Myocyte (in vitro differentiated cells): ENCODE results near the gene NTM. TPM values are rescaled to one million over a fixed set of nuclear protein-coding genes. Genes with fewer than 3 reads are reported as not detected.

Source experiments
- DNase-seq: peaks from one replicate; pipeline ENCODE4 v3.0.0-alpha.2; 2012; ENCODE audit warnings: low read depth
- polyA plus RNA-seq: library from polyadenylated mRNA; unstranded; fragments of >200 nt; gene quantifications from one replicate; pipeline ENCODE4 v1.2.1, GENCODE V29; 2012; ENCODE audit warnings: missing spikeins
- total RNA-seq: library from RNA; depleted of rRNA; stranded (reverse); fragments of >200 nt; gene quantifications from 2 replicates; pipeline ENCODE4 v1.2.3, GENCODE V29; 2014

Gene NTM
- total RNA-seq = 41.5 and 49.2 TPM in 2 replicates
- 425 TPM for polyA plus RNA-seq

DNA sequence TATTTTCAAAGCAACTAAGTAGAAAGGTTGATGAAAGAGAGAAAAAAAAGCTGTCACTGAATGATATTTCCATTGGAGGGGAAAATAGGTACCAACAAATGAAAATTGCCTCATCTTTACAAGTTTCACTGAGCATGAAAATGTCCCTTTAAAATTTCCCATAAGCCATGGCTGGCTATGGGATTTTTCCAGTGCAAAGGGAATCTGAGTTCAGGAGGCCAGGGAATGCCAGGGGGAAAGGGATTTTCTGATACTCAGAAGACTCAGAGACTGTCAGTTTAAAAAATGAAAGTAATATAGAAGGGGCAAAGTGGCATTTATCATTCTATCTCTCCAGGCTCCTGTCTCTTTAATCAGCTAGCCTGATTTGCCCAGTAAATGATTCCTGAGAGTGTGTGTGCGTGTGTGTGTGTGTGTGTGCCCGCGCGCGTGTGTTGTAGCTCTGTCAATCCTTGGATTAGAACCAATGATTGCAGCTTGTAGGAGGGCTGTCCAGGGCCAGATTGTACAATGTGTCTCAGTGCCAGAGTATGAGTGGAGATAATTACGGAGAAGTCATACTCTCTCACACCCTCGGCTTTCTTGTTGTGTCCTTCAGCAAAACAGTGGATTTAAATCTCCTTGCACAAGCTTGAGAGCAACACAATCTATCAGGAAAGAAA lies at the start of gene NTM:
NTM (plus strand) TSS at position 526 of the 662 bp plus-strand sequence.
- peak; percentile 81 for DNase-seq

DNA sequence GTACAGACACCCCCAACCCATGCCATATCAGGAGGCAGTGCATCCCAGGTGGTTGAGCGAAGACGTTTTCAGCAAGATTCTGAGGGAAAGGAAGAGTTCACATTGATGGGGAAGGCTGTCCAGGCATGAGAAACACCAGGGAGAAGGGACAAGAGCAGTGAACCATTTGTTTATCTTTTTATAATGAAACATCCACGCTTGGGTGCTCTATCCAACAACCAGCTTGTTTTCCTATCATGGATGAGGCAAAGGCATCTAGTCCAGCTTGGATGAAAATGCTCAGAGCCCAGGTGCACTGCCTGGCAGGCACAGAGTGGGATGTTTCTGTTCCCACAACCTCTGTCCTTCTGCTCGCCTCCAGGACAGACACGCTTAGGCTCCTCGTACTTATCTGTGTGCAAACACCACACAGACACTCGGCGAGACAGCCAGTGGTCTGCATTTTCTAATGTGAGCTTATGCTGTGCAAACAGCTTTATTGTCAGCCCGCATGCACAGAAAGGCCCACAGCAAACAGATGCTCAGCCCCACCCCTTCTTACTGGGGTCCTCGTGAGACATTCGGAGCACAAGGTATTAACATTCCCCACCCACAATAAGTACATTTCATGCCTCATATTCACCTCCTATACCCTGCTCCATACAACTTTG lies 45.4 kb upstream of the NTM start:
- no peak for DNase-seq

DNA sequence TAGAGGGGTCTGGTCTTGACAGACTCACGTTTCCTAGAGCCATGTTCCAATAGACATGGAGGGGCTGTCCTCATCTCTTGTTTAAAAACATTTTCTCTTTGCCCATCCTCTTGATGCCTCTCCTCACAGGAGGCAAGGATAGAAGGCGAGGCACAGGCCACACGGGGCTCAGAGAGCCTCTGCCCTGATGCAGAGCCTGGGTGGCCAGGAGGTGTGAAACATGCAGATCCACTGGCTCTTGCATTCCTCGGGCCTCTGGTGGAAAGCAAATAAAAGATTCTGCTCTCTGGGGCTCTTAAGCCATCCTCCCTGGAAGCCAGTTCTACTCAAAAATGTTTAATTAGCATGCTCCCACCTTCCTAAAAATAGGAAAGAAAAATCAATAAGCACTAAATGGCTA lies 43.6 kb upstream of the NTM start:
- no peak for DNase-seq

DNA sequence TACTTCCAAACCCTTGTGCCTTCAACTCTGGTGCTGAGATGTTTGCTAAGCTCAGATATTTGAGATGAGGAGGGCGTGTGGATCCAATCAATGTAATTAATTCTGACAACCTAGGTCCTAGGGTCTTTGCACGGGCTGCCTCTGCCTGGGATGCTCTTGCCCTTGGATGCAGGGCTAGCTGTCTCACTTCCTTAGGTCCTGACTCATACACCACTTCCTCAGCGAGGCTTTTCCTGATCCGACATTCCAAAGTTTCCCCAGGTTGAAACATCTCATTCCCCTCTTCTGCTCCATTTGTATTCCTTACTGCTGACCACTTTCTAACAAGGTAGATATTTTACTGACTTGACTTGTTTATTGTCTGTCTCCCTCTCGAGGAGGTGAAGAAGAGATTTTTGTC lies 43.0 kb upstream of the NTM start:
- DNase-seq = no peak

DNA sequence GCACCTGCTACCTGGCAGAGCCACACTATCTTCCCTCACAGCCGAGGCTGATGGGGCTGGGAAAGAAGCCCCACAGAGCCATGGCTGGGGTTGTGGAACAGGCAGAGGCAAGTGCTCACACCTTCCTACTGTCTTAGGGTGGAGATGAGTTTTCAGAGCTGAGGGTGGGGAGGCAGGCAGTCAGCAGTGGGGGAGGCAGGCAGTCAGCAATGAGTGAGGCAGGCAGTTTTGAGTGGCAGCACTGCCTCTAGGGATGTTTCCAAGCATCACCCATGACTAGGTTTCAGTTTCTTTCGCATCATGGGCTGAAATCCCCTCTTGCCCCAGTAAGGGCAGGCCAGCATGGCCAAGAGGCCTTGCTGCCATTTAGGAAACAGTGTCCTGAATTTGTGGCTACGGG lies 41.6 kb upstream of the NTM start:
- no peak for DNase-seq

DNA sequence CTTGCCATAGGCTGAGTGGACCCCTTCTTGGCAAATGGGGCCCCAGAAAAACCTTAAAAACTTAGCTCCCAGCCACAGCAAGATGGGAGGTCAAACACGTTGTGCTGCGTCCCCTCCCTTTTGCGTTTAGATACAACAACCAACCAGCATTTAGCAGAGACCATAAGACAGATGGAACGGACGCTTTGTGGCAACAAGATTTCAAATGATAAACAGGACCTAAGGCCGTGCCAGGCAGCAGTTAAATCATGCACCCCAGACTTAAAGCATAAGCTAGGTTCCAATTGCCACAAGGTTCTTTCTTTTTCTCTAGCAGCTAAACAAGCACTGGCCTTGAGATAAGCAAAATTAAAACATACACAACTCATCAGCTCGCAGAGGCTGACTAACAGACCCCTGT lies 39.4 kb upstream of the NTM start:
- DNase-seq = no peak

DNA sequence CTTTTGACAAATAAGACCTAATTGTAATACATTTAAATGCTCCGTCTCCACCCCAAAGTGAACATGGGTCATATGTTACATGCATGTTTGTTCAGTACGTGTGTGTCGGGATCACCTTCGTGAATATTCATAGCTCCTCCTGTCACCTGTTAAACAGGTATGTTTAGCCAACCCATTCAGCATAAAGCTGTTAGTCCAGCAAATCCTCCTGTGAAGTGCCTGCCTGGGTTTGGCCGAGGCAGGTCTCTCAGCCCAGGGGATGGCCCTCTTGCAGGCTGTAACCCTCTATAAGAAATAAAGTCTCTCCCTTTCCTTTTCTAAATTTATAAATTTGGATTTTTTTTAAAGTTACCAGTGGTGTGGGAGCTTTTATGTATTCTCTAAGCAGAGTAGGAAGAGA lies 38.9 kb upstream of the NTM start:
- no peak for DNase-seq

DNA sequence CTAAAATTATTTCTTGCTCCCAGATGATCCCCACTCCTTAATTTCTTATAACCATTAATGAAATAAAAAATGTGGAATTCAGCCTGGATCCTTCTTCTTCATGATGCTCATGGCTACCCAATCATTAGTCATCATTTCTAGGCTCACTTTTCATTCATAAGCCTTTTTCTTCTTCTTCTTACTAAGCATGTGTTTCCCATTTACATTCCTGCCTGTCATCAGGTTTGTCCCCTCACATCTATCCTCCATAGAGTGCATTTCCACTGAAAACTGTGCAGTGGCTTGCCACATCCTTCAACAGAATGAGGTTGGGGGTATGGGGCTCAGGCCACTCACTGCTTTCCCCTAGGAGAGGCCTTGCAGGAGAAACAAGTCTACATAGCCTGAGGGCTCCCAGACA lies 35.8 kb upstream of the NTM start:
- no peak for DNase-seq

DNA sequence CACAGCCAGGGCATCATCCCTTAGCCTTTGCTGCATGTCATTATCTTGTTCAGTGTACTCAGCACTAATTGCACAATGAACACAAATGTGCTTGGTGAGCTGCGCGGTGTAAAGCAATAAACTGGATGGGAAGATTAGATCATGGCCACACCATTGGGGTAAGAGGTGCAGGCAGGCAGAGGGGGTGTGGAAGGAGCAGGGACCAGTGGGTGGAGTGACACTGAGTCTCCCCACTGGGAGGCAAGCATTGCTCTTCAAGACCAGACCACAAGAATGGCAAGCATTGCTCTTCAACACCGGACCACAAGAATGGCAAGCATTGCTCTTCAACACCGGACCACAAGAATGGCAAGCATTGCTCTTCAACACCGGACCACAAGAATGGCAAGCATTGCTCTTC lies 28.5 kb upstream of the NTM start:
- DNase-seq = peak; percentile 88

DNA sequence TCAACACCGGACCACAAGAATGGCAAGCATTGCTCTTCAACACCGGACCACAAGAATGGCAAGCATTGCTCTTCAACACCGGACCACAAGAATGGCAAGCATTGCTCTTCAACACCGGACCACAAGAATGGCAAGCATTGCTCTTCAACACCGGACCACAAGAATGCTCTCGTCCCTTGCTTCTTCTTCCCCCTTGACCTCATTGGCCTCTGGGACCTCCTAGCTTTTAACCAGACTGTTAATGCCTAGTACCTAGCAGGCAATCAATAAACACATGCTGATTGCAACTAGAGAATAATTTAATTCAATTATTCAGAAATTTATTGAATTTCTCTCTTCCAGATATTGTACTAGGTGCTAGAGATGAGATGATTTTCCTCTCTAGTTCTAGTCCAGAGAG lies 28.0 kb upstream of the NTM start:
- peak; percentile 78 for DNase-seq

DNA sequence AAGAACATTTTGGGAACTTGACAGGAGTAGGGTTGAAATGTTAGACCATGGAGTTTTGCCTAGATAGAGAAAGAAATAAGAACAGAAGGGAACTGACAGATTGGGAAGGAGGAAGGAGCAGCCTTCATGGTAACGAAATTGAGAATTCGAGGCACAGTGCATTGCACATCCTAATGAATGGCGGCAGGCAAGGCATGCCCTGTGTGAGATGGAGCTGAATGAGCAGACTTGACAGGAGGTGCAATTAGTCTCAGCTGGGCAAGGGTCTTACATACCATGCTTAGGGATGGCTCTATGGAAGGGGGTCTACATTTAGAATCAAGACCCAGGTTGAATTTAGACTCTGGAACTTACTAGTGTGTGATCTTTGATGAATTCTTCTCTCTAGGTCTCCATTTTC lies 25.0 kb upstream of the NTM start:
- DNase-seq = no peak

DNA sequence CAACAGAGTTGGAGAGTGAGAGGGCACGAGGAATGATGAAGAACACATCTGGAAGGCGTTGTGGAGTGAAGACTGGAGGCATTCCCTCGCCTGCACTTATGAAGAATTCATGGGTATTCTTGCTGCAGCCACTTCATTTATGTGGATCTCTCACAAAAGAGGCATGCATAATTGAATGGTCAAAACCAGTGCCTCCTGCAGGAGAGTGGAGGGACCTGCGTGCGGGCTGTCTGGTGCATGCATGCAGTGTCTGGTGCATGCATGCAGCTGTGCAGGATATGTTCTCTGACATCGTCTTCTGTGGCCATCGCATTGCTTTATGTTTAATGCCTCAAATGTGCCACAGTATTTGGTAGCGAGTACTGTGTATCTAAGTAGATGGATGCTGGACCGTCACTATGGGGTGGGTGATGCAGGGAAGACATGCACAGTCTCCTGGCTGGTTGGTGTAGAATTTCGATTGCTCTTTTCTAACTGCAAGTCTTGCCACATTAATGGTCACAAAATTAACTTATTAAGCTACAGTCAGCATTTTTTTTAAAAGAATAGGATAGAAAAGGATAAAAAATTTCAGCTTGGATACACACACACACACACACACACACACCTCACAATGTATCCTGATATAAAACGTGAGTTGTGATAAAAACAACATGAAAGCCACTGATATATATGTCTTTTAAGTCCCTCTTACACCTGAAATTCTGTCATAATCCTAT lies 20.9 kb upstream of the NTM start:
- no peak for DNase-seq

DNA sequence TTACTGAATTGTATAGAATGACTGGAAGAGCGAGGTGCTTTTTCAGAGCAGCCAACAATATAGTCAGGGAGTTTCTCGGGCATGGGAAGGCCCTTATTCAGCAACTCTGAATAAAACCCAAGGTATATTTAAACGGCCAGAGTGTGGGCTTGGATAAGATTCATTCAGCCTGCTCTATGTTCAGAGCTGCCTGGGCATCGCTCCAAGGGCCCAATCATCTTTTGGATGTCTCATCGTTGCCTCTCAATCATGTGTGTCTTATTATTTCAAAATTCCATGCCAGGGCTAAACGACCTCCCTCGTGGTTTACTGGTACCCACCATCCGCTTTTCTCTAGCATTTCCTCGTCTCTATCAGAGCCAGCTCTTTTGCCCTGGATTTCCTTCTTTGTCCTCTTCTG lies 19.5 kb upstream of the NTM start:
- DNase-seq = no peak

DNA sequence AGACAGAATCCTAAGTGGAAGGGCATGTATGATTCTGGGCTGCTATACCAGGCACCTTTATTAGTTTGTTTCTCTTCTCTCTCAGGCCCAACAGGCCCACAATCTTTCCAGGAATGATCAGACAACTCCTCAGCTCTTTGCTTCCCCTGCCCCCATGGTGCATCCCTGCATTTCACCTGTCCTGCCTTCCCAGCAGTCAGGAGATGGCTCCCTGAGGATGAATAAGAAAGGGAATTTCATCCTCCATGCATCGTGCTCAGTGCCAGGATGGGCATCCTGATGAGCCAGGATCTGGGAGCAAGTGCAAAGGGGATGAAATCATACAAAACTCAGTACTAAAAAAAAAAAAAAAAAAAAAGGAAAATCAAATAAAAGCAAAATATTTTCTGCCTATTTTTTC lies 18.6 kb upstream of the NTM start:
- no peak for DNase-seq

DNA sequence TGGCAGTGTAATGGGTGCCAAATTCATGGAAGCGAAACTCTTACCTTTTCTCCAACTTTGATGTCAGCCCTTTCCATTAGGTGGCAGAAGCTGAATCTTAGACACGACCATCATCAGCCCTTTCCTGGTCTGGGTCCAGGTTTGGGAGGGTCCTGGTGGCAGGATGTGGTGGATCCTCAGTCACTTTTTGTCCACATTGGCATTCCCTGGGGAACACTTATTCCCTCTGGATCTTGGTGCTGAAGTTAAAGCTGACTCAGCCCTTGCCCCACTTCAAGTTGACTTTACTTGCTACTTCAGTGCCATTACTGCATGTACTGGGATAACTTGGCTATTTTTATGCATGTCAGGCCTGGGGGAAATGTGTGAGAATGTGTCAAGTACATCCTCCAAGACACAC lies 16.6 kb upstream of the NTM start:
- peak; percentile 27 for DNase-seq

DNA sequence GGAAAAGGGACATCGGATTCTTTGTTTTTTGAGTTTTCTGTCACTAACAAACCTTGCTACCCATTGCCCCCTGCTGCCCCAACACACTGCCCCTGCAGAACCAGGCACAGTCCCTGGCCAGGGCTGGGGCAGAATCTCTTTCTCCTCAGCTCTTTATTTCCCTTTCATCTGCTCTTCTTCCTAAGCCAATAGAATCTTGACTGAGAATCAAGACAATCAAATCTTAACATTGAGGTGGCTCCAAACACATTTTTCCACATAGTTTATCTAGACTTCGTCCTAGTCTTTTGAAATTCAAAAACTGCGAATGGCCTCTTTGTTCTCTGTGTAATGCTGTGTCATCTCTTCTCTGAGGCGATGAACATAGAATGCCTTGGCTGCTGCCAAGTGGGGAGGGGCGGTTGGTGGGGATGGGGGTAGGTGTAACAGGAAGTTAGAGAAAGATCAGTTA lies 16.1 kb upstream of the NTM start:
- DNase-seq = no peak

DNA sequence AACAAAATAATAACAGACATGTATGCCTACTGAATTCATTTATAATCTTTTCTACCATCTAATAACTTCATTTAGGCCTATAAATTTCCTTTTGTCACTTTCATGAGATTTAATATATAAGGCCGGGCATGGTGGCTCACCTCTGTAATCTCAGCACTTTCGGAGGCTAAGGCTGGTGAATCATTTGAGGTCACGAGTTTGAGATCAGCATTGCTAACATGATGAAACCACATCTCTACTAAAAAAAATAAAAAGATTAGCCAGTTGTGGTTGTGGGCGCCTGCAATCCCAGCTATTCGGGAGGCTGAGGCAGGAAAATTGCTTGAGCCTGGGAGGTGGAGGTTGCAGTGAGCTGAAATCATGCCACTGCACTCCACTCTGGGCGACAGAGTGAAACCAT lies 14.2 kb upstream of the NTM start:
- DNase-seq = peak; percentile 89

DNA sequence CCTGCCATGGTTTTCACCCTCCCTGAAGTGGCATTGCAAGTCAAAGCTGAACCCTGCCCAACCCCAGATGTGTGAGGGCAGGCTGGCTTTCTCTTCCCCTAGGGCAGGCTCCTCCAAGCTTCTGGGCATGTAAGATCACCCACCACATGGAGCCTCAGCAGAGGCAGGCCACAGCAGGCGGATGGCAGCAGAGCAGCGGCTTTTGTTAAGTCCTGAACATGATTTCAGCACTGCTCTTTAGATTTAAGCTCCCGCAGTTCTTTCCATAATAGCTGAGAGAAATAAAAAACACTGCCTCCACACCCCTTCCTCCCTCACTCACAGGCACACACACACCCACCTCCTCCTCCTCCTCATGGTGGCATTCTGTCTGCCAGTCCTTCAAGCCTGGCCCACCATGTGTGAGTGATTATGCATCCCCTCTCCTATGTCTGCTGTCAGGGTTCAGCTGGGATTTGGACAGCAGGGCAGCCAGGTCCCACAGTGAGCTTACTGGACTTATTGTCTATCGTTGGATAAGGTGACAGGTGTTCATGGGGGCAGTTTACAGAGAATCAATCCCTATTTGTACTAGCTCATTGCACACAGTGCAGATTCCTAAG lies 5.0 kb upstream of the NTM start:
- no peak for DNase-seq

DNA sequence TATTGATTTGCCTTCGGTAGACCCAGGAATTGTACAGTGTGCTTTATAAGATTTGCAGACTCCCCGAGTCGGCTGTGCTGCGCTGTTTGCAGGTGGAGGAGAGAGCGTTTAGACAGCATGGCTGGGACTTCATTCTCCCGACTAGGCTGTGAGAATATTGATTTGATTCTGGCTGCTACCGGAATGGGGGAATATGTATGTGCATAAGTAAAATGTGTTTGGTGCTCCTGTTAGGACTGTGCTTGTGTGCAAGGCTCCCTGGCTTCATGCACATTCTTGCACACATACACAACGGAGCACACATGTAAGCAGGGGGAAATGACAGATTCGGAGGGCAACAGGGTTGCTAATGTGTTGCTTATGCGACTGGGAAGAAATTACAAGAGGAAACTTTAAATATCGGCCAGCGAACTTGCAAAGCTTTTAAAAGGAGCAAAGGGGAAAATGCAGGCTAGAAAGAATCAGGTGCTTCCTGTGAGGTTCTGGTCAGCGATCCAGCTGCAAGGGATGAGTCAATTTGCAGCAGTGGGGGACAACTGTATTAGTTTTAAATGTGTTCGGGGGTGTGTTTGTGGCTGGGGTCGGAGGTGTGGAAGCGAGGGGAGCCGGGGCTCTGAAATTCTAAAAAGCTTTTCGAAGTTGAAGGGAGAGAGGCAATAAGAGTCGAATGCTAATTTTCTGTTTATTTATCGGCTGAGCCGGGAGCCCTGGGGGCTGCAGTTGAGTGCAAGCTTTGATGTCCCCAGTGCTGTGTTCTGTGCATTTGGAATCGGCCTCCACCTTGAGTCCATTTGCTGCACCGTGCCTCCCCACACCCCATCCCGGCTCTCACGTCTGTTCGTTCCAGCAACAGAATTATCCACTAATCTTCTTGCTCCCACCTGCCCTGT lies 731 bp downstream of the NTM start:
- no peak for DNase-seq

DNA sequence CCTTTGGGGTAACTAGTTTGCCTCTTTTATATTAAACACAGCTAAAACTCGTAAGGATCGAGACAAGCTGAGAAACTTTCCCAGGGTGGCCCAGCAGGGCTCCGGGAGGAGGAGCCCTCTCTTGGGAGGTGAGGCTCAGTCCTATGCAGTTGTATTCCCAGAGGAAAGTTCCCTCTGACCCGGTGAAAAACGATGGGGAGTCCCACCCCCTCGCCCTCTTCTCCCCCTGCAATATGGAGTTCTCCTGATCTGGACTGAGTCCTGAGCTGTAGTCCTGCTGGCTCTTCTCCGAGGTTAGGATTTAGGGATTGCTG lies 1.3 kb downstream of the NTM start:
- no peak for DNase-seq

DNA sequence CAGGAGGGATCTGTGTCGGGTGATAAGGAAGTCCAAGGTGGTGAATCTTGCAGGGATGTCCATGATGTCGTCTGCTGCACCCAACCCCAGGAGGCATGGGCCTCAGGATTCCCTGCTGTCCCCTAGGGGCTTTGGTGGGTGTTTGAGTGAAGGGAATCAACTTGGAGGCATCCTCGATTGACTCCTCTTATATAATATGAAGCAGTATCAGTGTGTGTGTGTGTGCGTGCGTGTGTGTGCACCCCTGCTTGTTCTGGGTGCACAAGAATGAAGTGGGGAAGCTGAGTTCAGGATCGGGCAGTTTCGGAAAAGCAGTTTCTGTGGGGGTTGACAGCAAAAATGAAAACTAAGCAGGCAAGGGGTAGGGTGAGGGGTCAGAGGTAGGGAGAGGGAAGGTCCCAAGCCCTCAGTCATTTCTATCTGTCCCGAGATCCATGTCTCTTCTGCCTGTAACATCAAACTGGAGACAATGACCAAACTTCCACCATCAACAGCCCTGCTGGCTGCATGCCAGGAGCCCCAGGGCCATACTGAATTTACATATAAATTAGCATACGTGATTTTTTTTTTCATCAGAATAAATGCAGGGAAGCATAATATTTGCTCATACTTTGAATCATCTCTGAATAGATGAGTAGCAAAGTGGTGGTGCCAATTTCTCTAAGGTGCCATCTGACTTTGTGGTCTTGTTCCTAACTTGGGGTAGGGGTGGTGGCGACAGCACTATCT lies 2.0 kb downstream of the NTM start:
- no peak for DNase-seq
